ENCODE results near the gene FAF1. TPM values are rescaled to one million over a fixed set of nuclear protein-coding genes. Genes with fewer than 3 reads are reported as not detected.

FAF1 gene
- total RNA-seq, 1 experiment from 2014 or later: 14.7 TPM

GRCh38 chr1:50808296-50808695 lies 151.8 kb downstream of the FAF1 start:
- CTCF ChIA-PET: no interaction called here
- Histone ChIP-seq H3K27ac (ENCODE audit: low read length) (no peak overlapping the region), H4K20me1 (ENCODE audit: low read length) (peaks cover 7% of the 10 kb centered on the region; the same call in 1 of the 2 replicates), H3K9ac (ENCODE audit: low read length) (no peak overlapping the region), H3K9me3 (ENCODE audit: low read length) (no peaks in the 10 kb centered on the region), H3K4me1 (ENCODE audit: insufficient read depth, low read length) (peaks cover 9% of the 10 kb centered on the region; the same call in 1 of the 2 replicates), H3F3A (ENCODE audit: low read length, unreplicated experiment) (no peaks in the 10 kb centered on the region), H3K4me3 (ENCODE audit: low read length) (no peak overlapping the region), H3K79me2 (ENCODE audit: low read length) (peaks cover 90% of the 10 kb centered on the region), H3K4me2 (ENCODE audit: low read length) (no peak overlapping the region), H3K36me3 (ENCODE audit: low read depth, low read length) (no peaks in the 10 kb centered on the region), H3K9me2 (replicated peaks; ENCODE audit: low read length) (no peaks in the 10 kb centered on the region), H3K27me3 (ENCODE audit: low read length) (no peaks in the 10 kb centered on the region), H2AFZ (ENCODE audit: low read length) (no peak overlapping the region)
- POLR2A ChIA-PET (ENCODE audit: unreplicated experiment): no interaction called here
- ATAC-seq (no peak), DNase-seq (no peak)
- BruUV-seq (replicated peaks): no TSS peak
- intact Hi-C loops (cut with micrococcal nuclease): no loop called here
- no peak for TF ChIP-seq EZH2 (IDR thresholded peaks at IDR 0.05; ENCODE audit: low read length, unreplicated experiment)
- TF ChIP-seq EZH2phosphoT487 (IDR thresholded peaks at IDR 0.05; ENCODE audit: borderline replicate concordance, low read length): no peak
- TF ChIP-seq CTCF (conservative IDR thresholded peaks at IDR 0.05; ENCODE audit: low read depth, low read length): no peak

GRCh38 chr1:50796272-50796671 lies 163.8 kb downstream of the FAF1 start:
- Histone ChIP-seq H3K36me3 (ENCODE audit: low read depth, low read length) (no peaks in the 10 kb centered on the region), H3K27me3 (ENCODE audit: low read length) (no peaks in the 10 kb centered on the region), H3K9me2 (replicated peaks; ENCODE audit: low read length) (no peaks in the 10 kb centered on the region), H3F3A (ENCODE audit: low read length, unreplicated experiment) (no peaks in the 10 kb centered on the region), H3K4me2 (ENCODE audit: low read length) (no peak overlapping the region), H3K4me1 (ENCODE audit: insufficient read depth, low read length) (no peaks in the 10 kb centered on the region), H3K9me3 (ENCODE audit: low read length) (no peaks in the 10 kb centered on the region), H3K9ac (ENCODE audit: low read length) (no peak overlapping the region), H3K27ac (ENCODE audit: low read length) (no peak overlapping the region), H3K79me2 (ENCODE audit: low read length) (no peaks in the 10 kb centered on the region), H3K4me3 (ENCODE audit: low read length) (no peak overlapping the region), H2AFZ (ENCODE audit: low read length) (no peak overlapping the region), H4K20me1 (ENCODE audit: low read length) (no peaks in the 10 kb centered on the region)
- ChIA-PET POLR2A (ENCODE audit: unreplicated experiment) (no interaction called here), CTCF (no interaction called here)
- TF ChIP-seq CTCF (conservative IDR thresholded peaks at IDR 0.05; ENCODE audit: low read depth, low read length) (no peak), EZH2 (IDR thresholded peaks at IDR 0.05; ENCODE audit: low read length, unreplicated experiment) (no peak), EZH2phosphoT487 (IDR thresholded peaks at IDR 0.05; ENCODE audit: borderline replicate concordance, low read length) (no peak)
- ATAC-seq (no peak), DNase-seq (no peak)
- BruUV-seq (replicated peaks): no TSS peak
- intact Hi-C loops (cut with micrococcal nuclease): no loop called here

- ChIA-PET POLR2A (ENCODE audit: unreplicated experiment) (no interaction called here), CTCF (no interaction called here)
- H3K4me3 ChIP-seq (ENCODE audit: low read length): no peak overlapping the region
- no peak for TF ChIP-seq EZH2 (IDR thresholded peaks at IDR 0.05; ENCODE audit: low read length, unreplicated experiment)
- TF ChIP-seq EZH2phosphoT487 (IDR thresholded peaks at IDR 0.05; ENCODE audit: borderline replicate concordance, low read length): no peak
- TF ChIP-seq CTCF (conservative IDR thresholded peaks at IDR 0.05; ENCODE audit: low read depth, low read length): no peak
- no peaks in the 10 kb centered on the region for H3K79me2 ChIP-seq (ENCODE audit: low read length)
- no peaks in the 10 kb centered on the region for H3K27me3 ChIP-seq (ENCODE audit: low read length)
- DNase-seq: no peak
- H3K4me1 ChIP-seq (ENCODE audit: insufficient read depth, low read length): no peaks in the 10 kb centered on the region
- no peaks in the 10 kb centered on the region for H3K9me3 ChIP-seq (ENCODE audit: low read length)
- H3K4me2 ChIP-seq (ENCODE audit: low read length): no peak overlapping the region
- no peaks in the 10 kb centered on the region for H3K36me3 ChIP-seq (ENCODE audit: low read depth, low read length)
- BruUV-seq (replicated peaks): no TSS peak
- no peak overlapping the region for H3K9ac ChIP-seq (ENCODE audit: low read length)
- ATAC-seq: no peak
- H2AFZ ChIP-seq (ENCODE audit: low read length): no peak overlapping the region
- no peaks in the 10 kb centered on the region for H4K20me1 ChIP-seq (ENCODE audit: low read length)
- no peaks in the 10 kb centered on the region for H3K9me2 ChIP-seq (replicated peaks; ENCODE audit: low read length)
- no peak overlapping the region for H3K27ac ChIP-seq (ENCODE audit: low read length)
- no peaks in the 10 kb centered on the region for H3F3A ChIP-seq (ENCODE audit: low read length, unreplicated experiment)
- intact Hi-C loops (cut with micrococcal nuclease): no loop called here
Measured at GRCh38 chr1:50793521-50793920, 166.5 kb downstream of the FAF1 start.

All from PC-3 (cell line).